ENCODE data around the gene GPR26.

- no peak for TF ChIP-seq EZH2phosphoT487 (IDR thresholded peaks at IDR 0.05; ENCODE audit: borderline replicate concordance, low read depth)
- no peak for TF ChIP-seq CTCF (IDR thresholded peaks at IDR 0.05)
- no peak for TF ChIP-seq JUND (IDR thresholded peaks at IDR 0.05)
- TF ChIP-seq TCF12 (IDR thresholded peaks at IDR 0.05), result no peak
- no peak for TF ChIP-seq MAX (IDR thresholded peaks at IDR 0.05; ENCODE audit: low read depth)
- TF ChIP-seq ELF1 (IDR thresholded peaks at IDR 0.05), result no peak
- no peak for TF ChIP-seq RAD21 (IDR thresholded peaks at IDR 0.05; ENCODE audit: low read length)
- TF ChIP-seq TEAD4 (IDR thresholded peaks at IDR 0.05; ENCODE audit: borderline replicate concordance, insufficient read depth), result no peak
- TF ChIP-seq REST (IDR thresholded peaks at IDR 0.05; ENCODE audit: low read depth, low read length), result no peak
- no peak for TF ChIP-seq RCOR1 (IDR thresholded peaks at IDR 0.05; ENCODE audit: low read length)
- no peak for TF ChIP-seq NRF1 (IDR thresholded peaks at IDR 0.05; ENCODE audit: low read depth, low read length)
- TF ChIP-seq USF2 (IDR thresholded peaks at IDR 0.05; ENCODE audit: borderline replicate concordance, low read depth, low read length), result no peak
- TF ChIP-seq POLR2AphosphoS5 (IDR thresholded peaks at IDR 0.05; ENCODE audit: low read depth, low read length), result no peak
- TF ChIP-seq EP300 (IDR thresholded peaks at IDR 0.05; ENCODE audit: borderline replicate concordance in 1 of 2, low read depth in 1 of 2, low read length in 1 of 2), result no peak
Observed at GRCh38 chr10:123669886-123670285, 3.7 kb downstream of the GPR26 start.
